Coronary artery (tissue), 2 donors: ENCODE data around the gene SPOCK3.
"Not testable (repeated sequence)": the region's sequence is repeated elsewhere in the genome, so short reads cannot be mapped to it uniquely, and the experiment has no call there.

Experiments used
- DNase-seq: peaks from one replicate; pipeline ENCODE4 v3.0.0-alpha.2; 2017; ENCODE audit warnings: low spot score
- H3K27ac ChIP-seq, 2 donors: fragments of 200-600 bp; sonication (generic); one replicate each; pipeline ENCODE4 v1.5.1; 2016 to 2019
- H3K4me3 ChIP-seq: fragments of 200-600 bp; sonication (generic); 2 replicates; pipeline ENCODE4 v1.5.1; 2016; ENCODE audit warnings: mild to moderate bottlenecking, moderate library complexity
- TF ChIP-seq, protein P1 (sequence below): fragments of 200-600 bp; sonication (generic); IDR thresholded peaks from one replicate; pipeline ENCODE4 v1.5.1; 2019; ENCODE audit warnings: antibody characterized with exemption

SPOCK3 gene

DNA sequence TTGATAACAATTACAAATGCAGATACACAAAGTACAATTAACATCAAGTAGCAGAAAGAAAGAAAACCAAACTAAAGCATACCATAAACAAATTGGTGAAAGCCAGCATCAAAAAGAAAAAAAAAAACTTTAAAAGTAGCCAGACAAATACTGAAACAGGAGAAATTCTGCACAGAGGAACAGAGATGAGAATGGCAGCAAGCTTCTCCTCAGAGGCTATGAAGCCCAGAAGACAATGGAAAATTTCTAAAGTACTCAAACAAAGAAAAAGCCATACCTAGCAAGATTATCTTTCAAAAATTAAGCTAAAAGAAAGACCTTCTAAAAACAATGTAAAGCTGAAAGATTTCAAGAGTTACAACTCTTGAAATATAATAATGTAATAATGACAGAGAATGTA, 471.3 kb downstream of the SPOCK3 start:
- no peak for DNase-seq
- Histone ChIP-seq H3K4me3 (no peak overlapping the region), H3K27ac (no peak overlapping the region)
- TF ChIP-seq, protein P1, sequence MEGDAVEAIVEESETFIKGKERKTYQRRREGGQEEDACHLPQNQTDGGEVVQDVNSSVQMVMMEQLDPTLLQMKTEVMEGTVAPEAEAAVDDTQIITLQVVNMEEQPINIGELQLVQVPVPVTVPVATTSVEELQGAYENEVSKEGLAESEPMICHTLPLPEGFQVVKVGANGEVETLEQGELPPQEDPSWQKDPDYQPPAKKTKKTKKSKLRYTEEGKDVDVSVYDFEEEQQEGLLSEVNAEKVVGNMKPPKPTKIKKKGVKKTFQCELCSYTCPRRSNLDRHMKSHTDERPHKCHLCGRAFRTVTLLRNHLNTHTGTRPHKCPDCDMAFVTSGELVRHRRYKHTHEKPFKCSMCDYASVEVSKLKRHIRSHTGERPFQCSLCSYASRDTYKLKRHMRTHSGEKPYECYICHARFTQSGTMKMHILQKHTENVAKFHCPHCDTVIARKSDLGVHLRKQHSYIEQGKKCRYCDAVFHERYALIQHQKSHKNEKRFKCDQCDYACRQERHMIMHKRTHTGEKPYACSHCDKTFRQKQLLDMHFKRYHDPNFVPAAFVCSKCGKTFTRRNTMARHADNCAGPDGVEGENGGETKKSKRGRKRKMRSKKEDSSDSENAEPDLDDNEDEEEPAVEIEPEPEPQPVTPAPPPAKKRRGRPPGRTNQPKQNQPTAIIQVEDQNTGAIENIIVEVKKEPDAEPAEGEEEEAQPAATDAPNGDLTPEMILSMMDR: no peak

DNA sequence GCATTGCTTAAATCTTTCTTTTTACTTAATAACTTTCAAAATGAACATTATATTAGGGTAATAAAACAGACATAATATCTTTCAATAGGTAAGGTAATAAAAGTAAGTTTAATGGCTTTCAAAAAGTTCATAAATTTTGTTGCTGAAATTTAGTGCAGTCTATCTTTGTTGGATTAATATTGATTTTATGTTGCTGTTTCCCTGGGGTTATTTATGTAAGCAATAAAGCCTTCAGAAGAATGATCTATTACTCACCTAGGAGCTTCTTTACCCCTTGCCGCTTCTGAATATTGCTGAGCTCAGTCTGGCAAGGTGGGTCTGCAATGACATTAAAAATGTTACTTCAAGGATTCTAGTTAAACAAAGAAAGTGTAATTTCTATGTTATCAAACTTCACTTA, 492.6 kb downstream of the SPOCK3 start:
- TF ChIP-seq, protein P1: no peak
- no peak overlapping the region for H3K27ac ChIP-seq
- no peak overlapping the region for H3K4me3 ChIP-seq
- DNase-seq: no peak

DNA sequence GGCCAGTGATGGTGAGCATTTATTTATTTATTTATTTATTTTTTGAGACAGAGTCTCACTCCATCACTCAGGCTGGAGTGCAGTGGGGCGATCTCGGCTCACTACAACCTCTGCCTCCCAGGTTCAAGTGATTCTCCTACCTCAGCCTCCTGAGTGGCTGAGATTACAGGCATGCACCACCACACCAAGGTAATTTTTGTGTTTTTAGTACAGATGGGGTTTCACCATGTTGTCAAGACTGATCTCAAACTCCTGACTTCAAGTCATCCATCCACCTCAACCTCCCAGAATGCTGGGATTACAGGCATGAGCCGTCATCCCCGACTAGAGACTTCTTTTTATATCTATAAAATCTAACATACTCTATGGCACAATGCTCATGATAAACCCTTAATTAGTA, 495.1 kb downstream of the SPOCK3 start:
- DNase-seq, H3K4me3 ChIP-seq, H3K27ac ChIP-seq: not testable (repeated sequence)

DNA sequence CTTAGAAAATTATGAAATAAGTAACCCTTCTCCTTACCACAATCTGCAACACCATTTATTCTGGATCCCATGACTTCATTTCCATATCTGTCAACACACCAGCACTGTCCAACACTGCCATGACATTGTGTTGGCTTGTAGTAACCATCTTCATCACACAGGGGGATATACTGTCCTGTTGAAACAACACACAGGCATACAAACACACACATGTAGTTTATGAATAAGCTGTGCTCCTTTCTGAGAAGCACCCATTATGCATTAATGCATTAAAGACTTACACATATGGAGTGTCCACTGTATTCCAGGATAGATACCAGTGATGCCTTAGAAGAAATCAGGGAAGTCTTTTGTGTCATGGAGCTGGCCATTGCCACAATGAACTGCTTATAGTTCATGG, 496.9 kb downstream of the SPOCK3 start:
- TF ChIP-seq, protein P1: no peak
- DNase-seq: no peak
- H3K27ac ChIP-seq: no peak overlapping the region
- H3K4me3 ChIP-seq: no peak overlapping the region

DNA sequence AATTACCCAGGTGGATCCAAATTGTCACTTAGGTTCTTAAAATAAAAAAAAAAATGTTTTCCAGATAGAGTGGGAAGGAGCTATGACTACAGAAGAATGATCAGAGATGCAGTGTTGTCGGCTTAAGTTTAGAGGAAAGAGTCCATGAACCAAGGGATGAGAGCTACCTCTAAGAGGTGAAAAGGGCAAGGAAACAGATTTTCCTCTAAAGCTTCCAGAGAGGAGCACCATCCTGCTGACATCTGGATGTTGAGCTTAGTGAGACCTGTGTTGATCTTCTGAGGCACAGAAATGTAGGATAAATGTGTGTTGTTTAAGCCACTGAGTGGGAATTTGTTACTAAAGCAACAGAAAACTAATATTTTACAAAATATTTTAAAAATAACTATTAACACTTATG, 498.7 kb downstream of the SPOCK3 start:
- Histone ChIP-seq H3K27ac (no peak overlapping the region), H3K4me3 (no peak overlapping the region)
- TF ChIP-seq, protein P1: no peak
- DNase-seq: no peak

DNA sequence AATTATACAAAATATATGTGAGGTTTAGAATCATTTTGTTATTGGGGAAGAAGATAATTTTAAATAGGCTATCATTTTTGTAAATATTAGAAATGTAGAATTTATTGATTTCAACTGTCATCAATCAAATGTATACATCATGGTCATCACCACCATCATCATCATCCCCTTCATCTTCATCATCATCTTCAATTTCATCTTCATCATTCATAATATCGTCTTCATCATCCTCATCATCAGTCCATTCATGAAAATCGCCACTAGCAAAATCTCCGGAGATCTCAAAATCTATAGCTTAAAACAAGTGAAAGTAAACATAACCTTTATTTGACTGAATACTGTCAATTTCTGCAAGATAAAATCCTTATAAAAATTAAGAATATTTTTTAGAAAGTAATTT, 499.5 kb downstream of the SPOCK3 start:
- TF ChIP-seq, protein P1: no peak
- no peak for DNase-seq

DNA sequence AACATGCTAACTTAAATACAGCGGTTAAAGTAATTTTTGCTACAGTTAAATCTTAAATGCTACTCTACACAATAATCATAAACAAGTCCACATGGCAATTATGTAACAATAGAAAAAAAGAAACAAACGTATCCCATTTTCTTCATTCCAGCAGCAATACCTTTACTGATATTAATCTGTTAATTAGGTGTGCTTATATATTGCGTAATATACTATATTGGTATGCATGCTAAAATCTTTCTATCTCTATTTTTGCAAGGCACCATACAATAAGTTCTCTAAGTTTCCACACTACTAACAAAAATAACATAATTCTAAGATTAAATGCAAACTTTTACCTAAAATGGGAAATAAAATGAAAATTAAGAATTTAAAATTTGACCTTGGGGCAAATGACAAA, 500.6 kb downstream of the SPOCK3 start:
- no peak overlapping the region for H3K4me3 ChIP-seq
- TF ChIP-seq, protein P1: no peak
- DNase-seq: no peak
- H3K27ac ChIP-seq: no peak overlapping the region

More for the DNA sequence above, 499.5 kb downstream of the SPOCK3 start:
- Histone ChIP-seq H3K27ac (no peak overlapping the region), H3K4me3 (no peak overlapping the region)

DNA sequence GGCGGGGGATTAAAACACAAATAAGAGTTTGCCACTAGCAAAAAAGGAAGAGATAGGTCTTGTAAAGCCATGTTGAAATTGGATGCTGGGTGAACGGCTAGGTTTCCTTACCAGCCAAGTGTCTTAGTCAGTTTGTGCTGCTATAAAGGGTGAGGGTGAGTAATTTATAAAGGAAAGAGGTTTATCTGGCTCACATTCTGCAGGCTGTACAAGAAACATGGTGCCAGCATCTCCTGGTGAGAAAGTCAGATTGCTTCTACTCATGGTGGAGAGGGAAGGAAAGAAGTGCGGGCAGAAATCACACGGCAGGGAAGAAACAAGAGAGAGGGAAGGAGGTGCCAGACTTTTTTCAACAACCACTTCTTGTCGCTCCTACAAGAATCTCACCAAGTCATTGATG, 507.5 kb downstream of the SPOCK3 start:
- Histone ChIP-seq H3K4me3 (no peak overlapping the region), H3K27ac (no peak overlapping the region)
- TF ChIP-seq, protein P1: no peak
- no peak for DNase-seq
